HK-2 (cell line): ENCODE measurements around the gene CUBN.
A peak's percentile ranks its signal among the peaks of the same experiment; 100 is the strongest.

ENCODE experiments used
- DNase-seq: peaks from one replicate; pipeline ENCODE4 v3.0.0-alpha.2; 2018; ENCODE audit not compliant: unreplicated experiment

Gene CUBN

GRCh38 chr10:16919121-16919982, 210.3 kb downstream of the CUBN start:
- DNase-seq, result no peak

DNA sequence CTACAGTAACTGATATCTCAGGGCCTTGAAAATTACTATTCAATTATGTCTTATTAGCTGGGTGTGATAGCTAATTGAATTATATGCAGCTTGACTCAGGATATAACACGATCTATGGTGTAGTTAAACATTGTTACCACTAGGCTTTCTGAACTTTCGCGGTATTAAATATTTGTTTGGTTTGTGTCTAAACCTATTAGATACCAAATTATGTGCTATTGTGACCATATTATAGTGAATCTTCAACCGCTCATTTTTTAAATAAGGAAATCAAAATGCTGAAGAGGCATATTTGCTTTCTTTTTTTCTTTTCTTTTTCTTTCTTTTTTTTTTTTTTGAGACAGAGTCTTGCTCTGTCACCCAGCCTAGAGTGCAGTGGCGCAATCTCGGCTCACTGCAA, 213.1 kb downstream of the CUBN start:
- no peak for DNase-seq

DNA sequence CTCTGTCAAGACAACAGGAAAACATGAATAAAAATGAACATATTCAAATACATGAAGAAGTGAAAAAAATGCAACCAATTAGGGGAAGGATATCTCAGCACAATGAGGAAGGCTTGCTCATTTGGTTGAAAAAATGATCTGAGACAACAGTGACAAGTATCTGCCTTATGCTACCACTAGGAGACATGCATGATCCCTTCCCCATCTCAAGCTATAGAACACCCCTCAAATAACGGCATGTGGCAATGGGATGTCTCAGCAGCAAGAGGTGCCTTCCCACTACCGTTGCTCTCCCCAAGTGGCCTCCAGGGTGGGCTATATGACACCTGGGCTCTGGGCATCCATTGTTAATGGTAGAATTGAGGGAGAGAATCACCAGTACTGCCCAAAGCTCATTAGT, 214.3 kb downstream of the CUBN start:
- no peak for DNase-seq

- no peak for DNase-seq
These were observed 216.3 kb downstream of the CUBN start for GRCh38 chr10:16913266-16913665.

DNA sequence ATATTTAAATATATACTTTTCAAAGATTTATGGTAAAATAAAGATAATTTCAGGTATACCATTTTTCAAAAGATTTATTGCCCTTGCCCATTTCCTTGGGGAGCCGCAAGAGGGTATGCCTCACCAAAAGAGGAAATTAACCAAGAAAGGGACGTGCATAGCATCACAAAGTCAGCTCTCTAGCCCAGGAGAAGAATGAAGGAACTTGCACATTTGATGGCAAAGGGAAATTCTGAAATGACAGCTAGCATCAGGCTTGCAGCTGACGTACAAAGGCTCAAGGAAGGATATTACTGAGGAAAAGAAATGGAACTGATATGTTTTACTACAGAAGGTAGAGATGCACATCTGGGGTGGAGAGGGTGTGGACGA, 218.8 kb downstream of the CUBN start:
- DNase-seq, result no peak

DNA sequence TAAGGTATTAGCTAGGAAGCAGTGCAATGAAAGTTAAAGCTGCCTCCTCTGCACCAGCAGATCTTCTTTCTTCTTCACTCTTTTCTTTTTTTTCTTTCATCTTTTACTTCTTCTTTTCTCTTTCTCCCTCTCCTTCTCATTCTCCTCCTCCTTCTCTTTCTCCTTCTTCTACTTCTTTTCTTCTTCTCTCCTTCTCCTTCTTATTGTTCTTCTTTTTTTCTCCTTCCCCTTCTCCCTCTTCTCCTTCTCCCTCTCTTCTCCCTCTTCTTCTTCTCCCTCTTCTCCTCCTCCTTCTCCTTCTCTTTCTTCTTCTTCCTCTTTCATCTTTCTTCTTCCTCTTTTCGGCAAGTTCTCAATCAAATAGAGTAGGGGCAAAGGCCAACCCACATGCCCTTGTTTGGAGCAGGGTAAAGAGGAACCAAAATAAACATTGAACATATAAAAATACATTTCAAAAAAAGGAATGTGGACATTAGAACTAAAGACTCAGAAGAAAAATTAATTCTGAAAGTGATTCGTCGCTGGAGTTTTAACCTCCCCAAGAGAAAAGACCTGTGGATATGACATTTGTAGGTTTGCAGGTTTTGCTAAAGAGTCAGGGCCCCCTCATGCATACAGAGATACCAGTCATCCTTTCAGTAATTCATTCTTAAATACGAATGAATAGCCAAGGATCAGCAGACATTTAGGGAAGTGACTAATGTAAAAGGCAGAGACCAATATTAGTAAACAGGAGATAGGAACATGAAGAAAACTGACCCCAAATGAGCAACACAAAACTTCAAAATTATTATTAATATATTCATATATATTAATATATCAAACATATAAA, 219.4 kb downstream of the CUBN start:
- no peak for DNase-seq

DNA sequence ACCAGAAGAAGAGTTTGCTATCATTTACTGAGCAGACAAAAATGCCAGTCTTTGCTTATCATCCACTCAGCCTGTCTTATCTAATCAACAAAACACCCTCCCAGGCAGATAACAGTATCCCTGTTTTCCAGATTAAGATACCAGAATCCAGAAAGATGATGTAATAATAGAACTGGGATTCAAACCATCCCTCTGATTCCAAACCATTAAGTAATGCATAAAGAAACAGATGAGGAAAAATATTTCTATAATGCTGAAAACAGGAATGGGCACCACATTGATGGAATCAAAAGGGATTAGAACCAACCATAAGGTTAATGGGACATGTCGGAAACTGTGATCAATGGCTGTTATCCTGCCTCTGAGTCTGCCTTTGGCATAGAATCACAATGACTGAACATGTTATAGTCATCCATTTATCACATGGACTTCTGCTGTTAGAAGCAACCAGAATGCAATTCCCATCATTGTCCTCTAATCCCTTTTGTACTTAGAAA, 220.3 kb downstream of the CUBN start:
- DNase-seq, result no peak

DNA sequence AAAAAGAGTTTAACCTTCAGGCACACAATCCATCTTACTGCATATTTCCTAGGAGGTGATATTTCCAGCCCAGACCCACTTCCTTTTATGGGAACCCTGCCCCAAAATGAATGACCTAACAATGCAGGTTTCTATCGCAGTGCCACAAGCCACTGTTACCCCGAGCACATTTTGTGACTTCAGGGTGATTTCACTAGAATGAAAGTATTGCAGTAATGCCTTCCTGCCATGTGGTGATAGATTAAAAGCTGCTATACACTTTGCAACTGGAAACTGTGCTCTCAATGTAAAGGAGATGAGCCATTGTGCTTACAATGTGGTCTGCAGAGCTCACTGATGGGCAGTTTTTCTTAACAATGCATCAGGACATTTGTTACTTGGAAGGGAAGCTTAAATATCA, 221.9 kb downstream of the CUBN start:
- no peak for DNase-seq

GRCh38 chr10:16905320-16905719, 224.3 kb downstream of the CUBN start:
- no peak for DNase-seq

GRCh38 chr10:16904639-16905061, 225.0 kb downstream of the CUBN start:
- DNase-seq, result no peak

DNA sequence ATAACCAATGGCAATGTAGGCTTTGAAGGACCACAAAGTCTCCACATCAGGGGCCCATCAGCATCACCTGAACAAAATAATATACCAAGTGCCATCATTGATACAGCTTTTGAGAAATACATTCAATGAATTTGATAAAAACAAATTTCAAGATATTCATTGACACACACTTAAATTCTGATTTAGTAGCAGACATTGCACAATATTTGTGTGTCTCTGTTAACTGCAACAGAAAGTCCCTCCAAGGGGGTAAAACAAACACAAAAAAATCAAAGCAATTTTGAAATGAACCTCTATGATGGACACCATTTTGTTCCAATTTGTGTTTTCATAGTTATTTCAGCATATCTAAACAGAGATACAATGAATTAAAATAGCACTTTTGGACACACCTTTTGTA, 225.6 kb downstream of the CUBN start:
- DNase-seq, result no peak

DNA sequence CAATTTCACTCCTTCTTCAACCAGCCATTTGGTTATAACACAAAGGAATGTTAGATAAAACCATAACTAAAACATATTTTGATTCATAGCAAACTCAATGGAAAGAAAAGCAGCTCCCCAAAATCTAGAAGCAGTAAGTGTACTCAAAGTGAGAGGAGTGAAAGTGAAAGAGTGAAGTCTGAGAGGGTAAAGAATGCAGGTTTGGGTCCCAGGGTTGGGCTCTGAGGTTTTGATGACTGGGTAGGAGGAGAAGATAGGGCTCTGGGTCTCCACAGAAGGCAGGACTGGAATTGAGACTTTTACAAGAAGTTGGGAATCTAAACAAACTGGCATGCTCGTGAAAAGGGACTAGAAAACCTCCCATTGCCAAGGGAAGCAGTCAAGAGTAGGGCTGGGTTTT, 227.0 kb downstream of the CUBN start:
- no peak for DNase-seq

- DNase-seq, result no peak
These were observed 228.5 kb downstream of the CUBN start for GRCh38 chr10:16901106-16901505.

DNA sequence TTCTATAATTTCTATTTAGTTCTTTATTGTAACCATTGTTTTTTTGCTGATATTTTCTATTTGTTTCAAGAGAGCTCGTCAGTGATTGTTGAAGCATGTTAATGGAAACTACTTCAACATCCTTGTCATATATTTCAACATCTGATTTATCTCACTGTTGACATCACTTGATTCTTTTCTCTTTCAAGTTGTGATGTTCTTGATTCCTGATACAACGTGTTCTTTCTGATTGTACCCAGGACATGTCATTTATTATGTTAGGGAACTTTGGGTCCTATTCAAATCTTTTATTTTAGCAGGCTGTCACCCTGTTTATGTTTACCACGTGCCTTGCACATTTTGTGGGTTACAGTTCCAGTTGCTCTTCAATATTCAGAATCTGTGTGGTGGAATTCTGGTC, 232.6 kb downstream of the CUBN start:
- no peak for DNase-seq

- no peak for DNase-seq
These were observed 234.8 kb downstream of the CUBN start for GRCh38 chr10:16894821-16895220.

DNA sequence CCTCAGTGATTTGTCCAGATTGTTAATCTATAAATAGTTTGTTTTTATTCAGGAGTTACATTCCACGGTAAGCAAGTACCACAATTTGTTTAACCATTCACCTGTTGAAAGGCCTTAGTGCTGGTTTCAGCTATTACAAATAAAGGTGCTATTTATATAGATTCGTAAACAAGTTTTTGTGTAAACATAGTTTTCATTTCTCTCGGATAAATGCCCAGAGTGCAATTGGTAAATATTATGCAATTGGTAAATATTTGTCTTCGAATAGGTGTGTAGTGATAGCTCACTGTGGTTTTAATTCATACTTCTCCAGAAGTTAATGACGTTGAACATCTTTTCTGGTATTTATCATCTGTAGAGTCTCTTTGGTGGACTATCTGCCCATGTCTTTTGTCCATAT, 235.9 kb downstream of the CUBN start:
- DNase-seq, result no peak

- DNase-seq, result peak; percentile 59
These were observed 238.0 kb downstream of the CUBN start for GRCh38 chr10:16891375-16892313.

DNA sequence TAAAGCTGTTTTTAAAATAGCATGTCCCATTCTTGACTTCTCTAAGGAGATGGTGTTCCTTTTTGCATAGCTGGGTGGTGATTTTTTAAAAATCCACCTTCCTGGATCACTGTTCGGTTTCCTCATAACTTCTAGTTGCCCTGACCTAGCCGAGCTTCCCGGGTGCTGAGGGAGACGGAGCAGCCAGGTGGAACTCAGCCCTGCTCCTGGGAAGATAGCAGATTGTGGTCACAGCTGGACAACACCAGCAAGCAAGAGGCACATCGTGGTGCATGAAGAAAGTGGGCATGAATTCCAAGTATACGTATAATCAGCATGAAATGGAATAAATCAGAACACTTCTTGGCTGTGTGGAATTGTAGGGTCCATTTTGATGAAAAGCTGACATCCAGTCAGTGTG, 238.9 kb downstream of the CUBN start:
- no peak for DNase-seq

DNA sequence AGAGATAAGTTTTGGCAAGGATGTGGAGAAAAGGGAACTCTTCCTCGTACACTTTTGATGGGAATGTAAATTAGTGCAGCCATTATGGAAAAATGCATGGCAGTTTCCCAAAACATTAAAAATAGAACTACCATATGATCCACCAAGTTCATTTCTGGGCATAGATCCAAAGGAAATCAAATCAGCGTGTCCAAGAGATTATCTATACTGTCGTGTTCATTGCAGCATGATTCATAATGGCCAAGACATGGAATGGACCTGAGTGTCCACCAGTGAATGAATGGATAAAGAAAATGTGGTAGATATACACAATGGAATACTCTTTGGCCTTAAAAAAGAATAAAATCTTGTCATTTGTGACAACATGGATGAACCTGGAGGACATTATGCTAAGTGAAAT, 242.0 kb downstream of the CUBN start:
- DNase-seq, result no peak

DNA sequence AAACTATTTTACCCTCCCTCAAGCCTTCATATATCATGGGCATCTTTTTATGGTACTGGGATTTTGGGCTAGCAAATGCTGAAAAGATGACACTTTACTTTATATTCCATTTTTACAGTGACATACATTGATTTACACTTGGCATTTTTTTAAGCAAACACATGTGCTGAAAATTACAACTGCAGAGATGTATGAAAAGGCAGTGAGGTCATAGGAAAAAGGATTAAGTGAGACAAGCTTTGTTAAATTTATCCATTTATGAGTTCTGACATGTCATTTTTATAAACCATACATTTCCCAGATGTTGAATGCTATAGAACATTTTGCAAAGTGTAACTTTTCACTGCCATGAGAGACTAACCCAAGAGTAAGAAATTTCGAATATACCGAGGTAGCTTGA, 243.6 kb downstream of the CUBN start:
- no peak for DNase-seq

GRCh38 chr10:16884497-16884896, 245.1 kb downstream of the CUBN start:
- no peak for DNase-seq

GRCh38 chr10:16883084-16883483, 246.5 kb downstream of the CUBN start:
- no peak for DNase-seq
